HG03469 (cell line): ENCODE measurements around the gene ANKH.

Experiments used
- ATAC-seq: cut with Tn5 transposase; IDR thresholded peaks from one replicate; pipeline ENCODE4 v1.9.1; 2021; ENCODE audit warnings: mild to moderate bottlenecking, moderate library complexity, moderate number of reproducible peaks; ENCODE audit not compliant: unreplicated experiment

The ANKH gene

DNA sequence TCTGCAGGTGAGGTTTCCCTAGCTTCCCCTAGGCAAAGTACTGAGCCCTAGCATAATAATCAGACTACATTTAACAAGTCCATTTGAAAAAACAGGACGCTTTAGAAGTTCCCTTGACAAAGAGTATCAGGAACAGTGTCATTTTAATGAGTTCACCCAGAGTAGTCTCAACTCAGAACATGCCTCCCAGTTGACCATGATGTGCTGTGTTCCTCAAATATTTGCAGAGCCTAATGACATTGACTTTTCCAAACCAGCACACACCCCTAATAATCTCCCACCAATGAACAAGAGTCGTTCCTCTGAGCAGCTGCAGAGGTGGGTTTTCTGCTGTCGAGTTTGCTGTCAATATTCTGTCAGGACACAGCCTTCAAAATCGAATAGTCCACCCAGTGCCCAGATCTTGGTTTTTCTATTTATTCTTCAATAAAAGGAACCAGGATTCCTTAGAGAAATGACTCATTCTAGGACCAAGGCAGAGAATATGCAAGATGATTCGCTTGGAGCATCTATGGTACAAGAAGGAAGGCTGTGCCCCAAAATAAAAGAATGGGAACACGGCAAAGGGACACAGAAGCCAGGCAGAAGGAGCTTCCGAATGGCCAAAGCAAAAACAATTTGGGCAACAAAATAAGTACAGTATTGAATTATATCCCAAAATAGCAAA is 149.5 kb downstream of the ANKH start:
- no peak for ATAC-seq

DNA sequence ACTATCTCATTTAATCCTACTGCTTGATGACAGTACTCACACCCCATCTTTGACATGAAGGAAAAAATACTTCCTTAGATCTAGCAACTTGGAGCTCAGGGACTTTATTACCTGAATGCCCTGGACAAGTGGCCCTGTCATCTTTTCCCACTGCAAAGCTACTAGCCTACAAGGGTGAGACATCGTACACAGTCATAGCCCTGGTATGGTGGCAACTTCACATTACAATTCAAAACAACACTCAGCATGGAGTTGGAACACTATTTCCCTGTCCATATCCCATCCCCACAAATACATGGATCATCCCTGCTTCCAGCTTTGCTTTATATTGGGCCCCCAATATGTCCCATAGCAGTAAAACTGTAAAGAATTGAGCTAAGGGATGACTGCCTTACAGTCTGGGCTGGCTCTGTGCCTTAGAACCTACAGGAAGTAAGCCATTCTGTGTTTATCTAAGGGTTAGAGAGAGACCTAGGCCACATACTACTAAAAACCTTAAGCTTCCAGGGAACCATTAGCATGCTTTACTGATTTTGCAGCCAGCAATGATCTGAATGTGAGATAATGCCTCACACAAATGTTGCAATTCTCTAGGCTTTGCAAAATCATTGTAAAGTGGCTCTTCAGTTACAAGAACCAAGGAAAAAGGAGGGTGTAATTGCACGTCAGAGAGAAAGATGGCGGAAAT is 151.2 kb downstream of the ANKH start:
- ATAC-seq = no peak

DNA sequence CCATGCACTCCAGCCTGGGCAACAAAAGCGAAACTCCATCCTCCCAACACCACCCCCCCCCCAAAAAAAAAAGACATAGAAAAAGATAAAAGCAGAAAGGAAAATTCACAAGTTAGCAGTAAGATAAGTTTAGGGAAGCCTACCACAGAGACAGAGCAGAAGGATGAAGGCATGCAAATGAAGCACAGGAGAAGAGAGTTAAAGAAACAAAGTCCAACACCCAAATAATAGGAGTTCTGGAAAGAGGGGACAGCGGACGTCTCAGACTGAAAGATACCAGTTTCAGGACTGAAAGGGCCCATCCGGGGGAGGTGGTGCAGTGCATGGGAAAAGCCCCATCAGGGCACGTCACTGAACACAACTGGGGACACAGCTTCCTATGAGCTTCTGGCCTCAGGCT is 152.8 kb downstream of the ANKH start:
- no peak for ATAC-seq

DNA sequence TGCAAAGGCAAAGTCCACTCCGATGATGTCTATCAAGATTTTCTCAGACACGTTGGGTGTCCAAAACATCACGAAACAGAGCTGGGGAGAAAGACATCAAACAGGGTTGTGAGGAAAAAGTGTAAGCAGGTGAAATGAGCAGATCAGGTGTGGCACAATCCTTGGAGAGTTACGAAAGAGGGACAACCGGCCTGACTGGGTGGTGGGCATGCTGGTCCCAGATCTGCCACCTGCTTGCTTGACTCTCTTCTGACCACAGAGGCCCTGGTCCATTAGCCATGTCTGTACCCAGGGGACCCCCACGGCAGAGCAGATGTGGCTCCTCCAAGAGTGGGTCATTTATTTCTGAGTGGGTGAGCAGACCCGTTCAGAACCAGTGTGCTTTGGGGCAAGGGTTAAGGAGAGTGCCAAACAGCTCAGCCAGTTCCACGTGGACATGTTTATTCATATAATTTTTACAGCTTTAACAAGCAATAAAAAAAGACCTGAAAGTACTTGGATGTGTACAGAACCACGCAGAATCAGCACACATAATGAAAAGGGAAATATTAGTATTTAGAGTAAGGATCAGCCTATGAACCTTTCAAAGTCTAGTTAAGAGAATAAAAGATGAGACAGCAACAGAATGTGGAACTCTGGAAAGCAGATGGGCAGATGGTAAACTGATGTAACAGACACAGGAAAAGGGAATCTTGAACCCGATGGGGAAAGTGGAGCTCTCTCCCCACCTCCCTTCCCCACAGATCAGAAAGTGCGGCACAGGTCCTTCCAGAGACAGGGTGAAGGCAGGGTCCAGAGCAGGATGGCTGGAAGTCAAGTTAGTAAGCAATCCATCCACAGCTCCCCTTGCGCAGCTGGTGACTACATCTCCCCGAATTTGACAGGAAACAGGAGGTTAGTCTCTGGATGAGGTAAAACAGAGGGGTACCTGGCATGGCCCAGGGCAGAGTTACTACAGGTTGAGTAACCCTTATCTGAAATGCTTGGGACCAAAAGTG is 154.5 kb downstream of the ANKH start:
- no peak for ATAC-seq

DNA sequence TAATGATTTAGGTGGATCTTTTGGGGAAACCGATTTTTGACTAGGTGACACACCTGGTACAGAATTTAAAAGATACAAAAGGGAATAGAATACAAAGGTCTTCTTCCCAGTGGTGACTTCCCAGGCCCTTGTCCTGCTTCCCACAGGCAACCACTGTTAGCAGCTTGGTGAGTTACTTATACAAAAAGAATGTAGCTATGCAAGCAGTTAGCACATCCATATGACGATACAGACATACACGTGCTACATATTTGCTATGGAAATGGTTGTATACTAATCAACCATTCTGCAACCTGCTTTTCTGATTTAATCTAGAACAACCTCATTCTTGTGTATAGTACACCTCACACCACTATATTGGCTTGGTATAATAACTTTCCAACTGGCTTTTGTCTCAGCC is 156.1 kb downstream of the ANKH start:
- no peak for ATAC-seq

DNA sequence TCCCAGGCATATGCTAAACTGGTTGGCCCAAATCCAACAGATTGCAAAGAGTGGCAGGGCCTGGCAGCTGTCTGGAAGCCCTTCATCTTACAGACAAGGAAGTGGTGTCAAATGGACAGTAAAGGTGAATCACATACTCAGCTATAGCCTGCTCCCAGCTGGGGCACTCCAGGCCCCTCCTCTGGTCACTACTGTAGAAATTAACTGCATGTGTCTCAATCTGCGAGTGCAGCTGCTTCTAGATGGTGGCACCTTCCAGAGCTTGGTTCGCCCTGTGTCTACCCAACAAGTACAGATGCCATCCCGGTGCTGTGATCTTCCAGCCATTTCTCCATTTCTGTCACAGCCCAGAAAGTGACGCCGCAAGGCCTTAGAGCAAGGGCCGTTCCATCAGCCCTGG is 156.9 kb downstream of the ANKH start:
- no peak for ATAC-seq

DNA sequence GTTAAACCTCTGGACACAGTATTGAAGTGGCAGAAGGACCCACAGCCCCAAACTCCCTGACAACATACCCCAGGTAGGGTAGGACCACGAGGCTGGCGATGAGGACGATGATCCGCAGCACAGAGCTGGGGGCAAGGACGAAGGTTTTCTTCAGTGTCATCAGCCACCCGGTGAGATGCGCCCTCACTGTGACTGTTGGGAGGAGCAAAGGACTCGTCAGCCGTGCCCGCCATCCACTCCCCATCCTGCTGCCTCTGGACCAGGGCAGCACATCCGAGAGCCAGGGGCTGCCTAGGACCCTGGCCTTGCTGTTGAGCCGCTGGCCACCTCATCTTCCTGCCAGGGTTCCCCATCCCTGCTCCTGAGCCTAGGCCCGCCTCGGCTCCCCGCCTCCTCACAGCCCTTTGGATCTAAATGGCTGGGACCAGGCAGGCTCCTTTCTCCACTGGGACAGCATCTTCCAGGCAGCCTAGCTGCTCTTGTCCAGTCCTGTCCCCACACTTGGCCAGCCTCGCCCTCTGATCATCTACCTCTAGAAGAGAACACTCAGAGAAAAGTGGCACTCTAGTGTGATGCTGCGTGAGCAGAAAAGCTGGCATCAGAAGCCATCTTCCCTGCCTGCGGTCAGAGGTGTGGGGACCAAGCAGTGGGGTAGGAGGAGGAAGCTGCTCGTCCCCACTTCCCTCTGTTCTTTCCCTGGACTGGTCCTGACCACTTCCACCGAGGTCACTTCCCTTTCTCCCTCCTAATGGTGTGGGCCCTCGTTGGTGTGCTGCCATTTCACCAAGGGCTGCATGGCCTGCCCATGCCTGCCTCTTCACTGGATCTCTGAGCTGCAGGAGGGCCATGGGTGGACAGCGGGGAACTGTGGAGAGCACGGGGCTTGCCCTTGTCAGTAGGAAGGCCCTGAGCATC is 157.8 kb downstream of the ANKH start:
- no peak for ATAC-seq

DNA sequence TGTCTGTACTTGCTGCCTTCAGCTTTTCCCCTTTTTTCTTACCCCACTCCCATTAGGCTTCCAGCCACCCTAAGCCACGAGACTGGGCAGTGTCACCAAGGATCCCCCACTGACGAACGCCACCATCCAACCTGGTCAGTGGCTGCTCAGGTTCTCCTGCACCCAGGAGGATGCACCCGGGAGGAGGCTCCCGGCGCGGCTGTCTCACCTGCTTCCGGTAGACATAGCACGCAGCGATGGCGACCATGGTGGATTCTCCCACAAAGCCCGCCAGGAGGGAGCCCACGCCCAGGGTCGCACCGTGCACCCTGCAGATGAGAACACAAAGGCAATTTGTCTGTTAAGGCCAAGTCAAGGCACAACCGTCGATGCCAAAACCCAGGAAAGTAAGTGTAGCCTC is 158.9 kb downstream of the ANKH start:
- no peak for ATAC-seq

DNA sequence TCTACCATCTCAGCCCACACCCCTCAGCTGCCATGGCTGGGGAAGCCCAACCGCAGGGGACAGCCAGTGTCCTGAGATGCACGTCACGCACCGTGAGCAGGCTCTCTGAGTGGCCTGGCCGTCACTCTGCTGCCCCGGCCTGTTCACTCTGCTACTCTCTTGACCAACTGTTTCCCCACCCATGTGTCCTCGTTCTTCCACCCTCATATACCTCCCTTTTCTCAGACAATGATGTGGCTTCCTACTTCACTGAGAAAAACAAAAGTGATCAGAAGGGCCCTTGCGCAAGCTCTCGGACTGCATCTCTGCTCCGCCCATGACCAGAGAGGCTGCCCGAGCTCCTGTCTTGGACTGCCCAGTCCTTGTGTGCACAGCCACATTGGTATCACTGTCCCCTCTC is 159.4 kb downstream of the ANKH start:
- ATAC-seq = no peak

DNA sequence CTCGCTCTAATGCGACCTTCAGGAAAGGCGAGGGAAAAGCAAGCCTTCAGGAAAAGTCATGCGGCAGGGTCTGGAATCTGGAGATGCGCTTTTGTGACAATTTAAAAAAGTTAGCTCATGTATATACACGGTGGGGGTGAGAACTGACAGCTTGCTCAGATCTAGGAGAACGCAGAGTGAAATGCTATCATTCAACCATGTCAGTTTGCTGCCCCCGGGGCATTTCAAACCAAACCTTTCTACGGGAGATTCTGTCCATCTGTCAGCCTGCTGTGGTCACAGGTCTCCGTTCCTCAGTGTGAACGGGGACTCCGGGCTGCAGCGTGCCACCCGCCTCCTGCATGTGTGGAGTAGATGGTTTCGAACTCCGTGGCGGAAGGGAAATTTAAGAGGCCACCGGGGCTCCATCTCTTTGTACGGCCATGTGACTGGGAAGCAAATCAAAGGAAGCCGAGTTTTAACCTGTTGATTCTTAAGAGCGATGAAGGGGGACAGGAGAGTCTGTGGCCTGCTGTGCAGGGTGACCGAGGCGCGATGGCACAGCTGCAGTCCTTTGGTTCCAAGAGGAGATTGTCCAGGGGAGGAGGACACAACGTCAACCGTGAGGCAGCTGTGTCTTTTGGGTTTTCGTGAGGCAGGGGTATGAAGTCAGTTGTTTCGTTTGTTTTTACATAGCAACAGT is 161.1 kb downstream of the ANKH start:
- no peak for ATAC-seq

DNA sequence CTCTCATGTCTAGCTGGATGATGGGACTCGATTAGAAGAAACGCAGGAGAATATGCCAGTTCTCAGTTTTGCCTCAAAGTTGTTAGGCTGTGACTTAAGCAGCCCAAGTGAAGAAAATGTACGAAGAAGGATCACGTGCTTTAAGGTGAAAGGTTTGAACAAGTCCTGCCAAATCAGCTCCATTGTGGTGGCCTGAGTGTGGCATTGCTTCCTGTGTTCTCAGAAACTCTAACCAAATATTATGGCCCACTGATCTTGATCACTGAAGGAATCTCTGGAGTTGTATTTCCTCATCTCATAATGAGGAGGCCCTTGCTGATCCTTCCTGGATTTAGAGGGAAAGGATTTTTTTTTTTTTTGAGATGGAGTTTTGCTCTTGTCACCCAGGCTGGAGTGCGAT is 163.0 kb downstream of the ANKH start:
- no peak for ATAC-seq

DNA sequence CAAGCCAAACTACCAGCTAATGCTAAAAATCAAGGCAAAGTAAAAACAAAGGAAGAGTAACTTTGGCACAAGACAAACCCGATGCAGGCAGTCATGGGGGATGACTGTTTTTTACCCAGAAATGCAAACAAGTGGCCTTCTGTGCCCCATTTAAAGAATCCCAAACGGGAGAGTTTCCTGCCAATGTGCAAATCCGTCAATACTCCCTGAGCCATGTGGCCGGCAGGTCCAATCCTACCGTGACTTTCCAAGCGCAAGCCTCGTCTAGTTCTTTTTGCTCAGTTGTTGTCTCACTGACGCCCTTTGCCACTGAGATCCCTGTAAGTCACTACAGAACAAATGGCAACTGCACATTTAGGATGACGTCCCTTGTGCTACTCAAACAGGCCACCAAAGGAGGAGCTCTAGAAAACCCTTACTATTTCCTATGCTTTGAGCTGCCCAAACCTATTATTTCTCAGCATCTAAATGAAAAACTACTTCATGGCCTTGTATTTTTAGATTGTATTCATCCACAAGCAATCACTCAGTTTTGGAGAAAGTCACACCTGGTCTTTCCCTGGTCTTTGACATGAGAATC is 163.7 kb downstream of the ANKH start:
- no peak for ATAC-seq

DNA sequence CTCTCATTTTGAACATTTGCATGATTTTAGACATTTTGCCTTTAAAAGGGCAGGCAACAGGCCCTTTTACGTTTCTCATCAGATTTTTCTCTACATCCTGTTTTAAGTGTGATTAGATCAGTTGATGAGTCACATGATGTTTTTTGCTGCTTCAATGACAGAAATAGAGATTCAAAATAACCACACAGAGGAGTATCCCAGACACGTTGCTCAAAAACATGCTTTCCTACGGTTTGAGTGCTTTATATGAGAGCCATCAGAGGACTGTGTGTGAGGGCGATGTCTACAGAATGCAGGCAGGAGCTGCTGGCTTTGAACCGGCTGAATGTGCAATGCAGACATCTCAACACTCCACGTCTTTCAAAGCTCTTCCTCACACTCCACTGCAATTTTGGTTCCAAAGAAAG is 165.0 kb downstream of the ANKH start:
- no peak for ATAC-seq

DNA sequence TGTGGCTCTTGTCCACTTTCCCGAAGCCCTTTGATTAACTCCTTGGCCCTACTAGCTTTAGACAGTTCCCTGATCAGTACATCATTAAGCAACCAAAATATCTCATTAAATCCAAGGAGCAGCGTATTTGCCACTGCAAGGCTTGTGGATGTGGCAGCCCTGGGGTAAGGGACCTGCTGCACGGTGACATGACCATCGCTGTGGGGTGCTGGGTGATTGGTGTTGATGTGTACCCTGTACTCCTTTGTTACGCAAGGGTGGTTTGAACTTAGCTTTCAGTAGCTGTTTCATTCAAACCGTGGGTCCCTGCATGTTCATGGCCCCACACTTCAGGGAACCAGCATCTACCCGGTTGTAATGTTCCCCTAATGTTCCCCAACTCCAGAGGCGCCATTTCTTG is 166.0 kb downstream of the ANKH start:
- ATAC-seq = no peak

DNA sequence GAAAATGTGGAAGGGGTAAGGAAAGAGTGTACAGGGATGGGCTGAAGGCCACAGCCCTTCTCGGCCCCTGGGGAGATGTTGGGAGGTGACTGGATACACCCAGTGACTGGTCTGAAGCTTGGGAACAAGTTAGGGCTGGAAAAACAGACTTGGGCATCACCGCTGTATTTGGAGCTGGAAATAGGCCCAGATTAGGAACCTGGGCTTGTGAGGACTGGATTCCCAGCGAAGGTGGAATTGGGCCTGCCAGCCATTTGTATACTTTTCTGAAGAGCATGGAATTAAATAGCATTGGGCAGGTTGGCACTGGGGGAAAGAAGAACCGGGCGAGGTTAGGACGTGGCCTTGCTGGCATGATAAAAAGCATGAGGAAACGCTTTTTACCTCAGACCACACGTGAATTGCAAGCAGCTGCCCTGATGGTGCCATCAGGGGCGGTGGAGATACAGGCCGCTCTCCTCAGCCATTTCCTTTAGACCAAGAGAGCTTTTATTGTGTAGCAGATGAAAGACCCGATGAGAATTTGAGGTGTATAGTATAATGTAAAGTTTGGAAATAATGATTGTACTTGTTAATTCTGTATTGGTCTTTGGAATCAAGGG is 169.2 kb downstream of the ANKH start:
- no peak for ATAC-seq

DNA sequence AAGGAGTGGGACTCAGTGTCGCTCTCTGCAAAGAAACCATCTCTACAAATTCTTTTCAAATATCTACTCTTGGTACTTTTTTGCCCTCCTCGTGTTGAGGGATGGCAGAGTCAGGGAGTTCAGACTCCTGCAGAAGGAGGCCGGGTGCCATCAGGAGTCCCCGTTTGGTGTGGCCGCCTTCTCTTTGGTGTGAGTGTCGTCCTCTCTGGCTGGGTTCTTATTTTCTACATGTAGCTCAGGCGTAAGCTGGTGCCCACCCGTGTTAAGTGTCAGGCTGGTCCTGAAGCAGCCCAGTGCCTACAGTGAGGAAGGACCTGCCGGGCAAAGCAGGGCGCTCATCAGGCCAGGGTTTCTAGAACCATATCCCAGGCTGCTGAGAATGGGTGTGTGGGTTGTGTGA is 170.0 kb downstream of the ANKH start:
- ATAC-seq = no peak

DNA sequence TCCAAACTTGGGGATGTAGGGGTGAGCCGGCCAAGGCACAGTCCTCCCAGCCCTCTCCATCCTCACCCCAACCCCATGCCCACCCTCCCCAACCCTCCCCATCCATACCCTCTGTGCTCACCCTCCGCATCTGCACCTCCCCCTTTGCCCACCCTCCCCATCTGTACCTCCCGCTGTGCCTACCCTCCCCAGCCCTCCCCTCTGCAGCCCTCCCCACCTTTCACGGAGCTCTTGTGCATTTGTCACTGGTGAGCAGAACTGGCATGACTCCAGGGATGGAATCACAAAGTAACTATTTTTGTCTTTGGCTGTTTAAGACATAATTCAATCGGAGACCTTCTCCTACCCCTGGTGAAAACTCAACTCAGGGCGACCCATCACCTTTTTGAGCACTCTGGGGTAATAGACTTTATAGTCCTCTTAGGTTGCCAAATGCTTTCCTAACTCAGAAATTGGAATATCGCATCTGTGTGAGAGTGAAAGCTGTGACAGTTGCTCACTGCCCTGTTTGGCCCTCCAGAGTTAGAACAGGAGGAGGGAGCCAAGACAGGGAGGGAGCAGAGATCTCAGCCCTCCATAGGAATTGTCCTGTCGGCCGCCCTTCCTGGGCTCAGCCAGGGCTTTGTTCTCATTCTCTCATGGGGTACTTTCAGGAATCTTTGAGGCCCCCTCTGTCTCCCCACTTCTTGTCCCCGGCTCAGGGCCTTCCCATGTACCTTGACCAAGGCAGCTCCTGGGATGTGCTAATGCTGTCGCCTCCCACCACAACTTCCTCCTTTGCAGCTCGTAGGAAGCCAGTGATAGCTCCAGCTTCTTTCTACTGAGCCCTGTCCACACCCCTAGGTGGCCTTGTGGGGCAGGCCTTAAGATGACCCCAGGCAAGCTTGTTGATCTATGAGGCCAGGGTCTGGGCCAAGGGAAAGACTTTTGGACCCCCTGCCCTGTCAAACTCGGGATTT is 170.8 kb downstream of the ANKH start:
- no peak for ATAC-seq

DNA sequence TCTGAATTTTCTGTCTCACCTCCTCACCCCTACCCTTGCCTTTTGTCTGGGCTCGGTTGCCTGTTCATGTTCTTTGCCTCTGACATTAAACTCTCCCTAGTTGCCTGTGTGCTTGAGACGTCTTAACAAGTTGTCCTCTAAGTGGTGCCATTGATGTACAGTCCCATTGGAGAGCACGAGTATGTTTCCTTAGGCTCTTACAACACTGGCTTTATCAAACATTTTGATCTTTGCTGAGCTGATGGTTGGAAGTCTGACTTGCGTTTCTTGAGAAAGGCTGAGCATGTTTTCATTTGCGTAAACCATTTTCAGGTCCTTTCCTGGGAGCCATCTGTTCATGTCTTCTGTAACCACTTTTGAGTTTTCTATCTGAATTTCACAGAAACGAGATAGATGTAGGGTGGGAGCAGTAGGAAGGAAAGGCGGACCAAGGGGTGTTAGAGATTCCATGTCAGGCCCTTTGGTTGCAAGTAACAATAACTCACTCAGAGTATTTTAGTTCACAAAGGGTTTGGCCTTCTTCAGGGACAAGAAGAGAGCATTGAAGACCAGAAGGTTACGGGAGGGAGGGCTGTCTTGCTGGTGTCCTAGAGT is 171.7 kb downstream of the ANKH start:
- no peak for ATAC-seq
